Lung (tissue), 12 donors: ENCODE results near the gene KRT26. TPM values are rescaled to one million over a fixed set of nuclear protein-coding genes. Genes with fewer than 3 reads are reported as not detected.

Source experiments
- ATAC-seq: fragments of 200-7000 bp; cut with Tn5 transposase; one replicate; pipeline ENCODE4 v1.9.1; 2020; ENCODE audit warnings: moderate number of reproducible peaks; ENCODE audit not compliant: insufficient read depth, low FRiP score
- DNase-seq, 3 donors: peaks; one replicate each; pipeline ENCODE4 v3.0.0-alpha.2; 2013 to 2017
- H3K27ac ChIP-seq, 2 donors: one replicate each; pipeline ENCODE4 v1.5.1; 2013; ENCODE audit warnings: mild to moderate bottlenecking in 2 of 2, moderate library complexity in 2 of 2, control low read depth in 1 of 2, inconsistent platforms in 1 of 2, low read depth in 1 of 2, low read length in 1 of 2
- H3K27me3 ChIP-seq, 3 donors: one replicate each; pipeline ENCODE4 v1.5.1; 2013; ENCODE audit warnings: low read length in 2 of 3; ENCODE audit not compliant: control insufficient read depth in 3 of 3, insufficient read depth in 3 of 3
- H3K36me3 ChIP-seq, 4 donors: one replicate each; pipeline ENCODE4 v1.5.1; 2013; ENCODE audit warnings: low read length in 4 of 4, mild to moderate bottlenecking in 1 of 4, moderate library complexity in 1 of 4; ENCODE audit not compliant: control insufficient read depth in 4 of 4, insufficient read depth in 4 of 4
- H3K4me1 ChIP-seq, 5 donors: one replicate each; pipeline ENCODE4 v1.5.1; 2013; ENCODE audit warnings: low read length in 5 of 5, mild to moderate bottlenecking in 2 of 5, moderate library complexity in 1 of 5; ENCODE audit not compliant: control insufficient read depth in 5 of 5, insufficient read depth in 5 of 5
- H3K4me3 ChIP-seq: one replicate; pipeline ENCODE4 v1.5.1; 2013; ENCODE audit warnings: mild to moderate bottlenecking, control low read depth, moderate library complexity
- H3K9ac ChIP-seq, 2 donors: one replicate each; pipeline ENCODE4 v1.5.1; 2013; ENCODE audit warnings: low read length in 2 of 2, control low read depth in 1 of 2; ENCODE audit not compliant: insufficient read depth in 1 of 2
- H3K9me3 ChIP-seq, 4 donors: one replicate each; pipeline ENCODE4 v1.5.1; 2013; ENCODE audit warnings: low read length in 3 of 4, mild to moderate bottlenecking in 1 of 4, moderate library complexity in 1 of 4; ENCODE audit not compliant: control insufficient read depth in 4 of 4, insufficient read depth in 3 of 4
- CTCF ChIP-seq: IDR thresholded peaks from 2 replicates; pipeline ENCODE4 v1.5.1; 2012; ENCODE audit warnings: mild to moderate bottlenecking; ENCODE audit errors: control extremely low read depth, extremely low read depth
- whole genome bisulfite sequencing, 2 donors: extraction: QIAGEN DNeasy Blood & Tissue Kit; methylation state at CpG; one replicate each; pipeline ENCODE4 v1.1.7; 2013; 5-methylcytosine and 5-hydroxymethylcytosine counted together
- polyA plus RNA-seq, 2 donors: library from polyadenylated mRNA; stranded (reverse); fragments of 200-250 nt; gene quantifications; one replicate each; pipeline ENCODE4 v1.2.1, GENCODE V29; 2013
- total RNA-seq, 2 donors: library from RNA; depleted of rRNA in 1 of 2; stranded (reverse); fragments of >200 nt in 1 of 2; gene quantifications; one replicate each; pipeline ENCODE4 v1.2.1, GENCODE V29; 2014 to 2021
- donor health status: control.
- donor health status: control.
- donor health status: Bipolar disorder and iron deficiency.
- donor health status: healthy.
- donor health status: DM: yes; HTN: yes; CAD: no.

Gene KRT26
- total and polyA plus RNA-seq, 4 donors = not detected

- ATAC-seq (no peak), DNase-seq (peak; percentile 26 to 89 (median 81))
- Histone ChIP-seq H3K36me3 (no peaks in the 10 kb centered on the region), H3K27ac (no peak overlapping the region), H3K27me3 (peaks cover 0 to 5% (median 0%) of the 10 kb centered on the region in 3 donors), H3K4me1 (peaks cover 0 to 19% (median 0%) of the 10 kb centered on the region in 5 donors), H3K4me3 (no peak overlapping the region), H3K9me3 (no peaks in the 10 kb centered on the region), H3K9ac (no peak overlapping the region)
- TF ChIP-seq CTCF = peak; percentile 19
- WGBS, 2 donors = 34 to 45% methylated on average over 6 of the region's 6 CpGs
These were observed 19.9 kb upstream of the KRT26 start for GRCh38 chr17:40791787-40792436.

GRCh38 chr17:40791111-40791510 is 19.1 kb upstream of the KRT26 start:
- TF ChIP-seq CTCF = no peak
- no peaks in the 10 kb centered on the region for H3K9me3 ChIP-seq
- H3K27me3 ChIP-seq = peaks cover 0 to 5% (median 0%) of the 10 kb centered on the region in 3 donors
- H3K27ac ChIP-seq = no peak overlapping the region
- H3K36me3 ChIP-seq = no peaks in the 10 kb centered on the region
- 80 to 91% methylated on average over 1 of the region's 1 CpG for WGBS, 2 donors
- no peak for ATAC-seq
- peaks cover 0 to 19% (median 0%) of the 10 kb centered on the region in 5 donors for H3K4me1 ChIP-seq
- DNase-seq = peak in 2 of 3 donors; percentile 80 to 88
- no peak overlapping the region for H3K9ac ChIP-seq
- H3K4me3 ChIP-seq = no peak overlapping the region

- Histone ChIP-seq H3K27me3 (peaks cover 0 to 16% (median 4%) of the 10 kb centered on the region in 3 donors), H3K9ac (no peak within 1 kb of the TSS), H3K4me1 (peaks cover 0 to 7% (median 0%) of the 10 kb centered on the region in 5 donors), H3K4me3 (no peak within 1 kb of the TSS), H3K36me3 (no peaks in the 10 kb centered on the region), H3K27ac (no peak within 1 kb of the TSS), H3K9me3 (no peaks in the 10 kb centered on the region)
- DNase-seq = no peak
- 96 to 98% methylated on average over 4 of the region's 4 CpGs for WGBS, 2 donors
- no peak for ATAC-seq
- no peak for TF ChIP-seq CTCF
These were observed 10.4 kb upstream of the KRT26 start, which contains the start of gene KRT27 for GRCh38 chr17:40782450-40782849. TSS of gene KRT27 (minus strand) at chr17:40782550. CDS start at chr17:40782493, 57 bp downstream.
